GM21526 (cell line): ENCODE measurements around the gene TTC13.
A peak's percentile ranks its signal among the peaks of the same experiment; 100 is the strongest.

Experiments
- ATAC-seq: cut with Tn5 transposase; IDR thresholded peaks from one replicate; pipeline ENCODE4 v1.9.1; 2021; ENCODE audit warnings: moderate library complexity; ENCODE audit not compliant: unreplicated experiment, low FRiP score

The TTC13 gene

GRCh38 chr1:230877924-230878590 is 100.6 kb downstream of the TTC13 start:
- ATAC-seq, result no peak

DNA sequence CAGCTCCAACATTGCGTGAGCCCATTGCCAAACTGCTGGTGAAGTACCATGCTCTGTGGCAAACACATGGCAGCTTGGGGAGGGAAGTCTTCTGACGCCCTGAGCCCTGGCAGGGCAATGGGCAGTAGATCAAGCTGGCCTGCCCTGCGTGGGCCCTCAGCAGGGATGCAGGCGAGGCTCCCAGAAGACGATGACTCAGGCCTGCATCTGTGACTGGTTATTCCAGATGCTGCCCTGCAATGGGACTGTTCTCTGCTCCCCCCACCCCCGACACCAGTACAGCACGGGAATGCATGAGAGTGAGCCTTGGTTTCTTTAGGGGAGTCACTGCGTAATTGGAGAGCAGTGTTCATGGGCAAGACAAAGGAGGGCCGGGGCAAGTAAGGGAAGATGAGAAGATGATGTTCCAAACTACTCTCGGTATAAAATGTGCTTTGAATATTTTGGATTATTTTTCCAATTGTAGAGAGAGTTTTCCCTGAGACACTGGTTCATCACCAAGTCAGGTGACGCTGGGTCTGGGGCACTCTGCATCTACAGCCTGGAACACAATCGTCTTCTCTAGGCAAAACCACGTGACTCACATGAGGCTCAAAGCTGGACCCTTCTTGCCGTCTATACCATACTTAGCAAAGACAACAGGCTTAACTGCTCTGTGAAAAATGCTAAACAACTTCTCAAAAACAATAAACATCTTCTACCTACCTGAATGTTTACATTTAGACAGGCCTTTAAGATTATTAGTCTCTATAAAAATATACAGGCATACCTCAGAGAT is 101.3 kb downstream of the TTC13 start:
- no peak for ATAC-seq

GRCh38 chr1:230876660-230877059 is 102.0 kb downstream of the TTC13 start:
- no peak for ATAC-seq

DNA sequence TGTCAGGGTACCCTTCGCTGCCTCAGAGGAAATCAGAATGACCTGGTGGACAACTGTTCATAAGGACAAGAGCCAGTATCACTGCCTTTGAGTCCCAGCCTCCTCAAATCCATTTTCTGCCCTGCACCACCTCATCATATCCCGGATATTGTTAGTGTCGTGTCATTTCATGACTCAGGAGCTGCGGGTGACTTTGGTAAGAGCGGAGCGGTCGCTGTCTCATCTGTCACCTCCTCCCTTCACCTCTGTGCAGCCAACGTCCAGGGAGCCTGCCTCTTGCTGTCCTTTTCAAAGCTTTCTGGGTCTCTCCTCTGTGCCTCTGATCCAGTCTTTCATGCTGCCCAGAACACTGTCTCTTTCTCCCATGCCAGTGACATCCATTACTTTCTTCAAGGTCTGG is 103.3 kb downstream of the TTC13 start:
- ATAC-seq, result no peak

- ATAC-seq, result no peak
These were observed 107.7 kb downstream of the TTC13 start for GRCh38 chr1:230870916-230871315.

GRCh38 chr1:230869500-230869899 is 109.2 kb downstream of the TTC13 start:
- no peak for ATAC-seq

- ATAC-seq, result peak; percentile 27
These were observed 109.8 kb downstream of the TTC13 start for GRCh38 chr1:230868736-230869385.

GRCh38 chr1:230867903-230868735 is 110.5 kb downstream of the TTC13 start, which contains the start of gene C1orf198:
TSS of gene C1orf198 (minus strand) at chr1:230868521. CDS start at chr1:230868512, 9 bp downstream.
- peak; percentile 76 for ATAC-seq

GRCh38 chr1:230867101-230867902 is 111.4 kb downstream of the TTC13 start:
- no peak for ATAC-seq

- no peak for ATAC-seq
These were observed 112.2 kb downstream of the TTC13 start for GRCh38 chr1:230866171-230867070.

- ATAC-seq, result no peak
These were observed 113.4 kb downstream of the TTC13 start for GRCh38 chr1:230865062-230865817.

- ATAC-seq, result no peak
These were observed 114.2 kb downstream of the TTC13 start for GRCh38 chr1:230864441-230864840.

DNA sequence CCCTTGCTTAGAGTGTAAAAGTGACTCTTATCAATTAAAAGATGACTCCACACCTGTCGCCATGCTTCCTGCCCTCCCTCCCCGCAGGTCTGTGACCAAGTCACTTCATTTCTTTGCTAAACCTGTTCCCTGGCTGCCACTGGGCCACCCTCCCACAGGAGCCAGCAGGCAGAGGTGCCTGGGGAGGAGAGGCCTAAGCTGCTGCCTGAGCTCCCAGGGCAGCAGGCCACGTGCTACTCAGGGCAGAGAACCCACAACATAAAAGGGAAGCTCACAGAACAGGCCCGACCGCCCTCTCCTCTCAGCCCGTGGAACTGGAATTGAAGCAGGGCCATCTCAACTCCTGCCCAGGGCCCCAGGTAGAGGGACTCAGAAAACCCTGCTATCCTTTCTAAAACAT is 115.2 kb downstream of the TTC13 start:
- ATAC-seq, result no peak

DNA sequence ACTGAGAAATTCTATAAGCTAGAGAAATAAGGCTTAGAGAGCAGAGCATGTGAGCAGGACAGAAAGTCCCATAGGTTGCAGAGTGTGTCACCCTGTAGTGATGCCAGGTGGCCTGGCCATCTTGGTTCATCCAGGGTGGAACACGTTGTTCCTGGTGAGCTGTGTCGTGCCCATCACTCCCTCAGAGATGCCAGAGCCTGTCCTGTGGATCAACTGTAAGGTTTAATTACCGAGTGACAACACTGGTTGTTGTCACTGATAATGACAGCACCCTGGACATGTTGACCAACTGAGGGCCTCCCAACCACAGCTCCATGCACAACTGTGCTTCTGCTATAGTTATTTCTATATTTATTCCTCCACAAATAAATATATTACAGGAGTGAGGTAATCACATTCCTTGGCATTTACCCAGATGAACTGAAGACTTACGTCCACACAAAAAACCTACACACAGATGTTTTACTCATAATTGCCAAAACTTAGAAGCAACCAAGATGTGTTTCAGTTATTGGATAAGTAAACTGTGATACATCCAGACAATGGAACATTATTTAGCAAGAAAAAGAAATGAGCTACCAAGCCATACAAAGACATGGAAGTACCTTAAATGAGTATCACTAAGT is 116.6 kb downstream of the TTC13 start:
- no peak for ATAC-seq

DNA sequence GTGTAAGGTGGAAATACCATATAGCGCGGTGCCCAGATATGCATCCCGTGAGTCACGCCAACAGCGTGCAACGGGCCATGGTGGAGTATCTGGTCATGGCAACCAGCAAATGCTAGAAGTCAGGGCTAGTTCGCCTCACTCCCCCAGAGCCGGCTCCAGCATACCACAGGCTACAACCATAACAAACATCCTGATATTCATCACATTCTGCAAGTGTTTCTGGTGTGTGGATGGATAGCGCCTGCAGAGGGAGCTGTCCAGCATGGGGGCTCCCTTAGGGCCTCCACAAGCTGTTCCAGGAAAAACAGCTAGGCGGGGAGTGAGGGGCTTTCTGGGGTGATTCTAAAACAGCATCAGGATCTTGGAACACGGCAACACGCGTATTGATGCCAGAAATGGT is 117.2 kb downstream of the TTC13 start:
- ATAC-seq, result no peak

DNA sequence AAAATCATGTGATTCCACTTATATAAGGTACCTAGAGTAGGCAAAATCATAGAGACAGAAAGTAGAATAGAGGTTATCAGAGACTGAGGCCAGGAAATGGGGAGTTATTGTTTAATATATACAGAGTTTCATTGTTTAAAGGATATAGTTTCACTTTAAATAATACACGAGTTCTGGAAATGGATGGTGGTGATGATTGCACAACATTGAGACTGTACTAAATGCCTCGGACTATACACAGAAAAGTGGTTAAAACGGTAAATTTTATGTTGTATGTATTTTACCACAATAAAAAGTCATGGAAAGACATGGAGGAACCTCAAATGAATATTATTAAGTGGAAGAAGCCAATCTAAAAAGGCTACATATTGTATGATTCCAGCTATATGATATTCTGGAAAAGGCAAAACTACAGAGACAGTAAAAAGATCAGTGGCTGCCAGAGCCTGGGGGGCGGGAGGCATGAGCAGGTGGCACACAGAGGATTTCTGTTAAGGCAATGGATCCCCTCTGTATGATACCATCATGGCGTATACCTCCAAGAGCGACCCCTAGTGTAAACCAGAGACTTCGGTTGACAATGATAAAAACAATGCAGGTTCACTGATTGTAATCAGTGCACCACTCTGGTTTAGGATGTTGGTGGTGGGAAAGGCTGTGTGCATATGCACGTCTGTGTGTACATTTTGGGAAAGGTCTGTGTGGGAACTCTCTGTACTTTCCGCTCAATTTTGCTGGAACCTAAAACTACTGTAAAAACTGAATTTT is 117.9 kb downstream of the TTC13 start:
- no peak for ATAC-seq
